Right atrium auricular region (tissue), 2 donors: ENCODE results near the gene AKAP5. TPM values are rescaled to one million over a fixed set of nuclear protein-coding genes. Genes with fewer than 3 reads are reported as not detected.

Source experiments
- DNase-seq: peaks from one replicate; pipeline ENCODE4 v3.0.0-alpha.2; 2019; ENCODE audit warnings: low spot score
- H3K27ac ChIP-seq, 2 donors: fragments of 200-600 bp; sonication (generic); 1 replicate in 1 of 2; 2 replicates in 1 of 2; pipeline ENCODE4 v1.5.1; 2016 to 2019
- H3K27me3 ChIP-seq, 2 donors: fragments of 200-600 bp; sonication (generic); one replicate each; pipeline versions ENCODE4 v1.5.1 to v1.6.0; 2017 to 2019
- H3K36me3 ChIP-seq: fragments of 200-600 bp; sonication (generic); one replicate; pipeline ENCODE4 v1.5.1; 2016
- H3K4me1 ChIP-seq, 2 donors: fragments of 200-600 bp; sonication (generic); one replicate each; pipeline versions ENCODE4 v1.5.1 to v1.6.0; 2017 to 2019
- H3K4me3 ChIP-seq, 2 donors: fragments of 200-600 bp; sonication (generic); 1 replicate in 1 of 2; 2 replicates in 1 of 2; pipeline ENCODE4 v1.5.1; 2017 to 2019; ENCODE audit warnings: mild to moderate bottlenecking in 1 of 2, moderate library complexity in 1 of 2
- H3K9me3 ChIP-seq, 2 donors: fragments of 200-600 bp; sonication (generic); one replicate each; pipeline ENCODE4 v1.5.1; 2019
- total RNA-seq, 2 donors: library from RNA; depleted of rRNA; stranded (reverse); fragments of >200 nt; gene quantifications; one replicate each; pipeline ENCODE4 v1.1.0, GENCODE V29; 2016
- TF ChIP-seq, protein P1 (sequence below), 2 donors: fragments of 200-600 bp; sonication (generic); IDR thresholded peaks; one replicate each; pipeline ENCODE4 v1.5.1; 2019; ENCODE audit warnings: antibody characterized with exemption in 2 of 2

AKAP5 gene
- total RNA-seq, 2 donors from 2014 or later, result 0.24 TPM; not detected in 1

DNA sequence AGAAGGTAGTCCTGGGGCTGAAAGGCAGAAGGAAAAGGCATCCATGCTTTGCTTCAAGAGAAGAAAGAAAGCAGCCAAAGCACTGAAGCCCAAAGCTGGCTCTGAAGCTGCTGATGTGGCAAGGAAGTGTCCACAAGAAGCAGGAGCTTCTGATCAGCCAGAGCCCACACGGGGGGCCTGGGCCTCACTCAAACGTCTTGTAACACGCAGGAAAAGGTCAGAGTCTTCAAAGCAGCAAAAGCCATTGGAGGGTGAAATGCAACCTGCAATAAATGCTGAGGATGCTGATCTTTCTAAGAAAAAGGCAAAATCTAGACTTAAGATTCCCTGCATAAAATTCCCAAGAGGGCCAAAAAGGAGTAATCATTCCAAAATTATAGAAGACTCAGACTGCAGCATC, 3.2 kb downstream of the AKAP5 start:
- Histone ChIP-seq H3K27ac (no peak overlapping the region), H3K4me3 (no peak overlapping the region), H3K27me3 (no peaks in the 10 kb centered on the region), H3K9me3 (no peaks in the 10 kb centered on the region), H3K36me3 (no peaks in the 10 kb centered on the region), H3K4me1 (peaks cover 0 to 5% of the 10 kb centered on the region in 2 donors)
- TF ChIP-seq, protein P1, sequence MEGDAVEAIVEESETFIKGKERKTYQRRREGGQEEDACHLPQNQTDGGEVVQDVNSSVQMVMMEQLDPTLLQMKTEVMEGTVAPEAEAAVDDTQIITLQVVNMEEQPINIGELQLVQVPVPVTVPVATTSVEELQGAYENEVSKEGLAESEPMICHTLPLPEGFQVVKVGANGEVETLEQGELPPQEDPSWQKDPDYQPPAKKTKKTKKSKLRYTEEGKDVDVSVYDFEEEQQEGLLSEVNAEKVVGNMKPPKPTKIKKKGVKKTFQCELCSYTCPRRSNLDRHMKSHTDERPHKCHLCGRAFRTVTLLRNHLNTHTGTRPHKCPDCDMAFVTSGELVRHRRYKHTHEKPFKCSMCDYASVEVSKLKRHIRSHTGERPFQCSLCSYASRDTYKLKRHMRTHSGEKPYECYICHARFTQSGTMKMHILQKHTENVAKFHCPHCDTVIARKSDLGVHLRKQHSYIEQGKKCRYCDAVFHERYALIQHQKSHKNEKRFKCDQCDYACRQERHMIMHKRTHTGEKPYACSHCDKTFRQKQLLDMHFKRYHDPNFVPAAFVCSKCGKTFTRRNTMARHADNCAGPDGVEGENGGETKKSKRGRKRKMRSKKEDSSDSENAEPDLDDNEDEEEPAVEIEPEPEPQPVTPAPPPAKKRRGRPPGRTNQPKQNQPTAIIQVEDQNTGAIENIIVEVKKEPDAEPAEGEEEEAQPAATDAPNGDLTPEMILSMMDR (IDR thresholded peaks at IDR 0.05), result no peak
- DNase-seq, result no peak

DNA sequence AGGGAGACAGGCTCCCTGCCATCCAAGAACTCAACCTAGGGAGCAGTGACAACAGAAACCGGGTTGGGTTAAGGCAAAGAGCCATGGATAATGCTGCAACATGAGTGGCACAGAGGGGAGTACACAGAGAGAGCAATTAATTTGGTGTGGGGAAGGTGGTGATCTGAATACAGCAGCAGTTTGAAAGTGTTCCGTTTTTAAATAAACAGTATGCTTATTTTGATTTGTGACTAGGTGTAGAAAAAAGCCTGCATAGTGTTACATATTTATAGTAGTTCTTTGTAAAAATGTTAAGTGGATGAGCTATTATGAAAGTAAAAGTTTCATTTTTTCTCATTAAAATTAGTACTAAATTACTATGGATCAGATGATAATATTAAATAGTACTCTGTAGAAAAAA, 8.7 kb downstream of the AKAP5 start:
- Histone ChIP-seq H3K27ac (no peak overlapping the region), H3K27me3 (no peaks in the 10 kb centered on the region), H3K4me1 (no peaks in the 10 kb centered on the region), H3K4me3 (no peak overlapping the region), H3K9me3 (no peaks in the 10 kb centered on the region), H3K36me3 (no peaks in the 10 kb centered on the region)
- DNase-seq, result no peak
- TF ChIP-seq, protein P1 (IDR thresholded peaks at IDR 0.05), result no peak

DNA sequence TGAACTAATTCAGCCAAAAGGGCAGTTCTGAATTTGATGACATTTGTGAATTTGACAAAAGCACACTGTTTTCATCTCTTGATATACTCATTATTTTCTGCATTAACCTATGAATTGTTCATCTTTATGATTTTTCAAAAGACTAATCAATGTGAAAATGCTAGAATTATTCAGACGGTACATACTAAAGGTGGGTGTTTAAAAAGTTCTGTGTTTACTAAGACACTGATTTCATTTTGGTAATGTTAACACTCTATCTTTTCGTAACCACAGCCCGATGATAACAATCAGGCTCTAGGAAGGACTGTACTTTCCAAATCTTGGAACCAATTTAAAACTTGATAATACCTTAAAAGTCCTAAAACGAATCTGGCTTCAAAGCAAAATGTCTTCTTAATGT, 9.4 kb downstream of the AKAP5 start:
- no peaks in the 10 kb centered on the region for H3K9me3 ChIP-seq
- H3K27me3 ChIP-seq, result no peaks in the 10 kb centered on the region
- H3K27ac ChIP-seq, result no peak overlapping the region
- no peaks in the 10 kb centered on the region for H3K4me1 ChIP-seq
- no peaks in the 10 kb centered on the region for H3K36me3 ChIP-seq
- DNase-seq, result no peak
- TF ChIP-seq, protein P1 (IDR thresholded peaks at IDR 0.05), result no peak
- H3K4me3 ChIP-seq, result no peak overlapping the region

DNA sequence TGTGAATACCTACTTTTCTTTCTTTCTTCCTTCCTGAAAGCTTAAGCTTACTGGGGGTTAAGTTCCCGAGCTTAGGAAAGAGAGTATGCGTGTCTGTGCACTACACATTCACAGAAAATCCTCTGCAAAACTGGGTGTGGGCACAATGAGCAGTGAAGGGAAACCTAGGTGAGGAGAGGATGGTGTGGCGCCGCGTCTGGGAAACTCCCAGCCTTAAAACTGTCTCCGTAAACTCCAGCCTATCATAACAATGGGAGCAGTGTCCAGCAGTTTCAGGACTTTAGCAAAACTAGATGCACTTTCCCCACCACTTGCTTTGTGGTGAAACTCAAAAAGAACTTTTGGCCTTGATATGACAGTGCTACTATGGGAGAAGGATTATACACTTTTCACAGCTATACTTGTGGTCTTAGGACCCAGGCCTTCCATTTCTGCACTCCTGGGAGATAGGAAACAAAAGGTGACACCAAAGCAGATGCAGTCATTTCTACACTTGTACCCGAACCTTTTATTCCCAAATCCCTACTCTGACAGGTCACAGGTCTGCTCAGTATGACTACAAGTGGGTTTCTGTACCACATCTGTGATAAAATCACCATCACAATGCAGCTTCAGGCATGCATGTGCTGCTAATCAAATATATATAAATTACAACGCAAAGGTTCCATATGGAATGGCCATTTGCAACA, 10.4 kb downstream of the AKAP5 start:
- DNase-seq, result no peak
- Histone ChIP-seq H3K27ac (no peak overlapping the region), H3K4me1 (no peaks in the 10 kb centered on the region), H3K27me3 (no peaks in the 10 kb centered on the region), H3K36me3 (no peaks in the 10 kb centered on the region), H3K4me3 (no peak overlapping the region), H3K9me3 (no peaks in the 10 kb centered on the region)
- TF ChIP-seq, protein P1 (IDR thresholded peaks at IDR 0.05), result no peak

DNA sequence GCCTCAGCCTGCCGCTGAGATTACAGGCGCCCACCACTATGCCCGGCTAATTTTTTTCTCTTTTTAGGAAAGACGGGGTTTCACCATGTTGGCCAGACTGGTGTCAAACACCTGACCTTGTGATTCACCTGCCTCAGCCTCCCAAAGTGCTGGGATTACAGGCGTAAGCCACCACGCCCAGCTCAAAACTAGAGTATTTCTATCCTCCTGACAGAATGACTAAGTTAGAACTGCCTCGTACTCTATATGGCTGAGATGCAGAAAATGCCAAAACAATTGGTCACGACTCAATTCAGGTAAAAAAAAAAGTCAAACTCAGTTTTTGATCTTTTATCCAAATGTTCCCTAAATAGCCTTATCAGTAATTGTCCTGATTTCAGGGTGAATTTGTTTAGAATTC, 11.1 kb downstream of the AKAP5 start:
- TF ChIP-seq, protein P1 (IDR thresholded peaks at IDR 0.05), result no peak
- Histone ChIP-seq H3K27ac (no peak overlapping the region), H3K27me3 (no peaks in the 10 kb centered on the region), H3K9me3 (no peaks in the 10 kb centered on the region), H3K4me1 (no peaks in the 10 kb centered on the region), H3K4me3 (no peak overlapping the region), H3K36me3 (no peaks in the 10 kb centered on the region)
- no peak for DNase-seq
